ENCODE results near the gene PLPP2.

Gene PLPP2

DNA sequence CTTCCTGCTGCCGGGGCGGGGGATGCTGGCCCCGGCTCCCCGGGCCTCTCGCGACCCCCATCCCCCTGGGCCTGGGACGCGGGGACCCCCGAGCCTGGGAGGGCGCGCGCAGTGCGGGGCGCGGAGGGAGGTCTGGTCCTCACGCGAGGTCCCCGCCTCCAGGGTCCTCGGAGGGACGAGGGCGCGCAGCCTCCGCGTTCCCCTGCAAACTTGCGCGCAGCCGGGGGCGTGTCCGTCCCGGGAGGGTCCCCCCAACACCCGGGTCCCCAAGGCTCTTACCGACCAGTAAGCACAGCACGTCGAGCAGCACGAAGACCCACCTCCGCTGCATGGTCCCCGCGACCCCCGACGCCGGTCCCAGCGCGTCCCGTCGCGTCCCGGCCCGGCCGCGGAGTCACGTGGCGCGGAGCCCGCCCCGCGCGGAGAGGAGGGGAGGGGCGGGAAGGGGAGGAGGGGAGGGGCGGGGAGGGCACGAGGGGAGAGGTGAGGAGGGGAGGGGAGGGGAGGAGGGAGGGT is at the start of gene PLPP2:
Gene PLPP2 (minus strand): TSS at position 398 of the 516 bp plus-strand sequence. CDS start 67 bp downstream, at position 331.
- DNase-seq, result peak in 1 of 2 donors; percentile 48

DNA sequence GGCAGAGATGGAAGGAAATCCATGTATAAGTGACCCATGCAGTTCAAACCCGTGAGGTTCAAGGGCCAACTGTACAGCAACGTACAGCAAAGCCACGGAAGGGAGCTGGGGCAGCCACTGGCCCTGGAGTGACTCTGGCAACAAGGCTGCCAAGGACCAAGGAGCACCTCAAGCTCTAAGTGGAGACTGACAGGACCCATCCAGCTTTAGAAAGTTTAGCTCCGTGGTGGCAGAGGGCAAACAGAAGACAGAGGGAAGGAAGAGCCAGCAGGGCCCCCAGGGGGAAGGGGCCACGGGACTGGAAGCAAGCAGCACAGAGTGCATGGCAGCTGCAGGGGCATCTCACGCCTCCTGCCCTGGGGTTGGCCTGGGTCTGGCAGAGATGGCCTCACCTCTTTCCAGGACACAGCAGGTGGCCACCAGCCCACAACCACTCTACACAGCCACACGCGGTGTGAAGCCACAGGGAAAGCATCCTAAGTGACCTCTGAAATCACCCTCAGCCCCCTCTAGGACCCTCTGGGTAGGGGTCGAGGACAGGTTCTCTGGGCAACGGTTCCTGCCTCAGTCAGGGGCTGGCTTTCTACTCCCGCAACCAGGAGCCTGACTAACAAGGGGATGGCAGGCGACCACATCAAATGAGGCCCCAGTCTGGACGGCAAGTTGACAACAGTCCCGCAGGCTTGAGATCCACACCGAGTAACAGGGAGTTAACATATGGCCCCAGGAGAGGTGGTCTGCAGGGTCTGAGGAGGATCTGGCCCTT is 49.6 kb upstream of the PLPP2 start:
- DNase-seq, result no peak

- no peak for DNase-seq
Observed at GRCh38 chr19:339262-339887, 48.2 kb upstream of the PLPP2 start.

DNA sequence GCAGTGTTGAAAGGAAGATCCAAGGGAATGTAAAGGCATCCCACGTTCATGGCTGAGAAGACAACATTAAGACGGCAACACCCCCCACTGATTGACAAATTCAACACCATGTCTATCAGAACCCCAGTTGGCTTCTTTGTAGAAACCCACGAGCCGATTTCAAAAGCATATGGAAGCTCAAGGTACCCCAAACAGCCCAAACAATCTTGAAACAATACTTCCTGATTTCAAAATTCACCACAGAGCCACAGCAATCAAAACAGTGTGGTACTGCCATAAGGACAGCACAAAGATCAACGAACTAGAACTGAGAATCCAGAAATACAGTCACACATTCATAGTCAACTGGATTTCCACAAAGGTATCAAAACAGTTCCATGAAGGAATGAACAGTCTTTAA is 47.2 kb upstream of the PLPP2 start:
- no peak for DNase-seq

- no peak for DNase-seq
Observed at GRCh38 chr19:336067-336614, 44.9 kb upstream of the PLPP2 start.

DNA sequence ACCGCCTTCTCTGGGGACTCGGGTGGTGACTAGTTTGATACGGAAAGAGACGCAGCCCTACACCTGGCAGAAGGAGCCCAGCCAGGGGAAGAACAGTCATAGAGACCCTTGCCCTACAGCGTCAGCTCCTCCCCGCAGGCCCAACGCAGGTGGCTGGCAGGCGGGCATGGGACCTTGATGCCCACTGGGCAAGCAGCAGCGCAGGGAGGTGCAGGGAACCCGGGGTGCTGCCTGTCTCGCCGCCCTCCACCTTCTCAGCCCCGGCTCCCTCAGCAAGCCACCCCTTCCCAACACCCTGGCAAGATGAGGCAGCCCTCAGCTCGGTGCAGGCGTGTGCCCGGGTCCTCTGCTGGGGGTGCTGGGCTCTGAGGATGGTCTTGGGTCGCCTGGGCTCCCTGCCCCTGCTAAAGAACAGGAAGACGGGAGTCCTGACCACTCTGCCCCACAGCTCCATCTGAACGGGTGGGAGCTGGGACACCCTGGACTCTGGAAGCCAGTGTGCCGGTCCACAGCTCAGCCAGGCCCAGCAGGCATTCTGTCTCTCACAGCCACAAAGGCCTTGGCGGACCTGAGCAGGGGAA is 44.4 kb upstream of the PLPP2 start:
- no peak for DNase-seq

DNA sequence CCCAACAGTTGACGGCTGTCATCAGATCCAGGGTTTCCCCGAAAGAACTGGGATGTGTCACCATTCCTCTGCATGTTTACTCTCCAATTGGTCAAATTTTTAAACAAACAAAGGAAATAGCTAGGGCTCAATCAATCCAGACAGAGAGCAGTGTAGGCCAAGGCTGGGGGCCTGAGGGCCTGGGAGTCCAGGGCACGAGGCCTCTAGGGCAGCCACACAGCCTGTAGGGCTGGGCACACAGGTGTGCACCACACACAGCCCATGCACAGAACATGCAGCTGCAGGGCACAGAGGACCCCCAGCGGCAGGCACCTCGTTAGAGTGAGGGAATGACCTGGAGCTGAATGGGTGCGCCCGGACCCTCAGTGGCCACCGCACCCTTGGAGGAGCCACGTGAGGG is 43.9 kb upstream of the PLPP2 start:
- no peak for DNase-seq

- no peak for DNase-seq
Observed at GRCh38 chr19:334296-335071, 43.3 kb upstream of the PLPP2 start.

DNA sequence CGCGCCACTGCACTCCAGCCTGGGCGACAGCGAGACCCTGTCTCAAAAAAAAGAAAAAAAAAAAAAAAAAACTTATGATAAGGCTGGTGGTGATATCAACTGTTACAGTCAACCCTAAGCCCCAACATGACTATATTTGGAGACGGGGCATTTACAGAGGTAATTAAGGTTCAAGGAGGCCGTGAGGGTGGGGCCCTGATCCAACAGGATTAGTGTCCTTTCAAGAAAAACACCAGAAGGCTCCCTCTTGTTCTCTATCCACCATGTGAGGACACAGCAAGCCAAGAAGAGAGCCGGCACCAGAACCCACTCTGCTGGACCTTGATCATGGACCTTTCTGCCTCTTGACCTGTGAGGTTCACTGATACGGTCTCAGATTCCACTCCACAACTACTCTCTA is 39.3 kb upstream of the PLPP2 start:
- no peak for DNase-seq

- no peak for DNase-seq
Observed at GRCh38 chr19:329876-330275, 38.7 kb upstream of the PLPP2 start.

- DNase-seq, result no peak
Observed at GRCh38 chr19:328025-328505, 36.9 kb upstream of the PLPP2 start.

DNA sequence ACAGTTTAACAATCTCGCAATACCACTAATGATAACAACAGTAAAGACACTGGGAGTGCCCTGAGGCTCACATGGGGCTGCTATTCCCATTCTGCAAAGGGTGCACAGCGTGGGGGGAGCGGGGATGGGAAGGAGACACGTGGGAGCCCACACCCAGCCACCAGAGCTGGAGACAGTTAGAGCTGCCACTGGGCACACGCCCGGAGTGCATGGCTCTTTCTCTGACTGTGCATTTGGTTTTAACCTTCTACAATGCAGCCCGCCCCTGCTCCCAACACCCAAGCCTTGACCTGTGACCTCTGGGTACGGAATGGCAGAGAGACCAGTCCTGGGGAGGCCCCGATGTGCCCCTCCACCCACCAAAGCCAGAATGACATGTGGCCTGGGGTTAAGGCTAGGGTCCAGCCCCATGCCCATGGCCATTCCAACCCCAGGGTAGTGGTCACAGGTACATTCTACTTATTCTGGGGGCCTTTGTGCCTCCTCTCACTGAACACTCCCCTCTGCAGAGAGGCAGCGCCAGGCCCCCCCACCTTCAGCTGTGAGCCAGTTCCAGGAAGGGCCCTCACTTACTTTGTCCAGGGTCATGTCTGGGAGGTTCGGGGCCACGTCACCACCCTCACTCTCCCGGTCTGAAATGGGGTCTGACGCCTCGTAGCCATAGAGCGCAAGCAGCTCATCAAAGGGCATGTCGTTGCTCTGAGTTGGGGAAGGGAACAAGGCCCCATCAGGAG is 36.3 kb upstream of the PLPP2 start:
- DNase-seq, result no peak

GRCh38 chr19:326871-327270 is 35.7 kb upstream of the PLPP2 start:
- DNase-seq, result no peak

- no peak for DNase-seq
Observed at GRCh38 chr19:325937-326565, 34.8 kb upstream of the PLPP2 start.

- DNase-seq, result no peak
Observed at GRCh38 chr19:325173-325936, 34.2 kb upstream of the PLPP2 start.

- no peak for DNase-seq
Observed at GRCh38 chr19:324716-325115, 33.5 kb upstream of the PLPP2 start.

DNA sequence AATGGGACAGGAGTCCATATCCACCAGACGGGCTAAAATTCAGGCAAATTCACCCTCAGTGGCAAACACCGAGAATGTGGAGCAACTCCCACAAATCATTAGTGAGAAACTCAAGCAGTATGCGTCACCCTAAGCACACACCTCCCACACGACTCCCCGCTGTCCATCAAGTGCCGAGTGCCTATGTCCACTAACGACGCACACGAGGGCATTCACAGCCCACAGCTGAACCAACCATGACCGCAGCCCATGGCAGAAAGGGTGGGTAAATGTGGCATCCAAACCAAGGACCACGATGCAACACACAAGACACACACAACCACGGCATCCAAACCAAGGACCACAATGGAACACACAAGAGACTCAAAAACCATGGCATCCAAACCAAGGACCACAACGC is 31.4 kb upstream of the PLPP2 start:
- DNase-seq, result no peak

DNA sequence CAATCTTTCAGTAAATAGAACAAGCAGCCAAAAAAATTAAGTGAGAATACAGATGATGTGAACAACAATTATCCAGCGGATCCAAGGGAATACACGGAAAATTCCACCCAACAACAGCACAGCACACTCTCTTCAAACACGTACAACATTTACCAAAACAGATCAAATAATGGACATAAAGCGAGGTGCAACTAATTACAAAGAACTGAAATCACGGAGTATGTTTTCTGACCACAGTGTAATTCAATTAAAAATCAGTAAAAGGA is 27.2 kb upstream of the PLPP2 start:
- no peak for DNase-seq

GRCh38 chr19:317710-318508 is 26.7 kb upstream of the PLPP2 start:
- no peak for DNase-seq

DNA sequence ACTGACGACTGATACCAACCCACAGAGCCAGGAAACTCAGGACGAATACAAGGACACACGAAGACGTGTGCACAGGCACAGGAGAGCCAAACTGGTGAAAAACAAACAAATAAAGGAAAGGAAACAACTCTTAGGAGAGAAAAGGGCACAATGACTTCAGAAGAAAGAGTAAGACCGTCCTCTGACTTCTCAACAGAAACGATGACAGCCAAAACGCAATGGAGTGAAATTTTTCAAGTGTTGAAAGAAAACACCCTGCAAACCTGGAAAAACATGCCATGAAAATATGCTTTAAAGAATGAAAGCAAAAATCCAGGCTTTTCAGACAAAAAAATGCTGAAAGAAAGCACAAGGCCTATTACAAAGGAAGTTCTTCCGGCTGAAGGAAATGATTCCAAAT is 24.6 kb upstream of the PLPP2 start:
- DNase-seq, result no peak

Data from hippocampal formation (tissue), 2 donors.